ENCODE measurements around the gene PLEKHA6.

The PLEKHA6 gene

GRCh38 chr1:204286315-204286714, 73.4 kb downstream of the PLEKHA6 start:
- ATAC-seq: no peak
- TF ChIP-seq TSHZ2 (CRISPR knock-in tag; IDR thresholded peaks at IDR 0.05): no peak

- no peak for ATAC-seq
- TF ChIP-seq ARNTL (CRISPR knock-in tag; IDR thresholded peaks at IDR 0.05; ENCODE audit: borderline replicate concordance, low read depth): no peak
These were observed 74.1 kb downstream of the PLEKHA6 start for GRCh38 chr1:204285436-204286305.

GRCh38 chr1:204284929-204285328, 74.8 kb downstream of the PLEKHA6 start:
- no peak for ATAC-seq
- TF ChIP-seq CREB5 (CRISPR knock-in tag; IDR thresholded peaks at IDR 0.05; ENCODE audit: low read depth) (no peak), ESRRG (CRISPR knock-in tag; IDR thresholded peaks at IDR 0.05) (no peak)

- TF ChIP-seq ESRRG (CRISPR knock-in tag; IDR thresholded peaks at IDR 0.05) (no peak), TCF4 (CRISPR knock-in tag; IDR thresholded peaks at IDR 0.05; ENCODE audit: borderline replicate concordance) (no peak), PATZ1 (CRISPR knock-in tag; IDR thresholded peaks at IDR 0.05; ENCODE audit: borderline replicate concordance) (no peak), POU6F1 (CRISPR knock-in tag; IDR thresholded peaks at IDR 0.05; ENCODE audit: borderline replicate concordance, low read depth) (no peak), ARNTL (CRISPR knock-in tag; IDR thresholded peaks at IDR 0.05; ENCODE audit: borderline replicate concordance, low read depth) (no peak), ZFP30 (CRISPR knock-in tag; IDR thresholded peaks at IDR 0.05) (no peak), RARB (CRISPR knock-in tag; IDR thresholded peaks at IDR 0.05) (no peak), ZNF8 (CRISPR knock-in tag; IDR thresholded peaks at IDR 0.05) (no peak), GLIS3 (CRISPR knock-in tag; IDR thresholded peaks at IDR 0.05) (no peak), TOX (CRISPR knock-in tag; IDR thresholded peaks at IDR 0.05; ENCODE audit: borderline replicate concordance) (no peak), BACH2 (CRISPR knock-in tag; IDR thresholded peaks at IDR 0.05; ENCODE audit: borderline replicate concordance) (no peak), SNAI2 (CRISPR knock-in tag; IDR thresholded peaks at IDR 0.05) (no peak)
- no peak; the same call in 2 of the 3 replicates for ATAC-seq
These were observed 75.7 kb downstream of the PLEKHA6 start for GRCh38 chr1:204283711-204284651.

GRCh38 chr1:204282761-204283221, 76.9 kb downstream of the PLEKHA6 start:
- ATAC-seq: no peak
- TF ChIP-seq TSHZ2 (CRISPR knock-in tag; IDR thresholded peaks at IDR 0.05) (no peak), TOX (CRISPR knock-in tag; IDR thresholded peaks at IDR 0.05; ENCODE audit: borderline replicate concordance) (no peak), ZC3H10 (CRISPR knock-in tag; IDR thresholded peaks at IDR 0.05) (no peak), TCF4 (CRISPR knock-in tag; IDR thresholded peaks at IDR 0.05; ENCODE audit: borderline replicate concordance) (no peak), CSDC2 (CRISPR knock-in tag; IDR thresholded peaks at IDR 0.05) (no peak), OSR1 (CRISPR knock-in tag; IDR thresholded peaks at IDR 0.05) (no peak), CREB5 (CRISPR knock-in tag; IDR thresholded peaks at IDR 0.05; ENCODE audit: low read depth) (no peak), GLIS3 (CRISPR knock-in tag; IDR thresholded peaks at IDR 0.05) (no peak), SNAI2 (CRISPR knock-in tag; IDR thresholded peaks at IDR 0.05) (no peak)
